SK-N-SH treated with all-trans-retinoic acid at 6 μM for 48 hours (cell line): ENCODE measurements around the gene LRCH3.

Experiments
- ATAC-seq: fragments of 200-7000 bp; cut with Tn5 transposase; 3 replicates; pipeline ENCODE4 v1.9.1; 2020; ENCODE audit warnings: mild to moderate bottlenecking, moderate library complexity
- ARNTL ChIP-seq: fragments of 450-650 bp; formaldehyde crosslinking; IDR thresholded peaks from 2 replicates; pipeline ENCODE4 v1.5.0; 2020; ENCODE audit warnings: low read depth, mild to moderate bottlenecking, moderate library complexity, borderline replicate concordance
- BACH2 ChIP-seq: fragments of 250-450 bp; sonication (Bioruptor Pico); IDR thresholded peaks from 2 replicates; pipeline ENCODE4 v1.9.0; 2021; ENCODE audit warnings: mild to moderate bottlenecking, borderline replicate concordance
- GLIS3 ChIP-seq: fragments of 250-450 bp; sonication (Bioruptor Pico); IDR thresholded peaks from 2 replicates; pipeline ENCODE4 v1.5.0; 2020; ENCODE audit warnings: mild to moderate bottlenecking, moderate library complexity
- ISL1 ChIP-seq: fragments of 250-450 bp; sonication (Bioruptor Pico); IDR thresholded peaks from 2 replicates; pipeline ENCODE4 v2.1.2; 2022; ENCODE audit warnings: mild to moderate bottlenecking, moderate library complexity
- OSR1 ChIP-seq: fragments of 250-450 bp; sonication (Bioruptor Pico); IDR thresholded peaks from 2 replicates; pipeline ENCODE4 v1.8.0; 2022; ENCODE audit warnings: moderate library complexity, mild to moderate bottlenecking, inconsistent platforms
- PPARA ChIP-seq: fragments of 250-450 bp; sonication (Bioruptor Pico); IDR thresholded peaks from 2 replicates; pipeline ENCODE4 v1.5.0; 2020; ENCODE audit warnings: mild to moderate bottlenecking, borderline replicate concordance
- RARB ChIP-seq: fragments of 250-450 bp; sonication (Bioruptor Pico); IDR thresholded peaks from 2 replicates; pipeline ENCODE4 v1.8.0; 2021; ENCODE audit warnings: mild to moderate bottlenecking, moderate library complexity
- ZC3H10 ChIP-seq: fragments of 250-450 bp; sonication (Bioruptor Pico); IDR thresholded peaks from 2 replicates; pipeline ENCODE4 v1.5.1; 2021; ENCODE audit warnings: mild to moderate bottlenecking, moderate library complexity
- ZFP3 ChIP-seq: fragments of 250-450 bp; sonication (Bioruptor Pico); IDR thresholded peaks from 2 replicates; pipeline ENCODE4 v1.5.0; 2020; ENCODE audit warnings: mild to moderate bottlenecking, moderate library complexity
- ZFP30 ChIP-seq: fragments of 450-650 bp; formaldehyde crosslinking; IDR thresholded peaks from 2 replicates; pipeline ENCODE4 v1.5.0; 2022; ENCODE audit warnings: mild to moderate bottlenecking, moderate library complexity
- ZNF565 ChIP-seq: fragments of 450-650 bp; formaldehyde crosslinking; conservative IDR thresholded peaks from 2 replicates; pipeline ENCODE4 v1.5.0; 2020; ENCODE audit warnings: low read depth, mild to moderate bottlenecking, moderate library complexity
- ZNF70 ChIP-seq: fragments of 450-650 bp; formaldehyde crosslinking; IDR thresholded peaks from 2 replicates; pipeline ENCODE4 v1.5.0; 2020; ENCODE audit warnings: mild to moderate bottlenecking, moderate library complexity
- ZNF8 ChIP-seq: fragments of 450-650 bp; formaldehyde crosslinking; IDR thresholded peaks from 2 replicates; pipeline ENCODE4 v1.5.0; 2020; ENCODE audit warnings: mild to moderate bottlenecking, moderate library complexity
- TF ChIP-seq, protein P1 (sequence below): fragments of 250-450 bp; sonication (Bioruptor Pico); IDR thresholded peaks from 2 replicates; pipeline ENCODE4 v1.5.0; 2020; ENCODE audit warnings: mild to moderate bottlenecking, moderate library complexity
- TF ChIP-seq, protein P2 (sequence below): fragments of 250-450 bp; sonication (Bioruptor Pico); IDR thresholded peaks from 2 replicates; pipeline ENCODE4 v1.8.0; 2020; ENCODE audit warnings: mild to moderate bottlenecking, moderate library complexity, borderline replicate concordance
- TF ChIP-seq, protein P3 (sequence below): fragments of 250-450 bp; sonication (Bioruptor Pico); IDR thresholded peaks from 2 replicates; pipeline ENCODE4 v1.5.1; 2021; ENCODE audit warnings: mild to moderate bottlenecking, moderate library complexity
- TF ChIP-seq, protein P4 (sequence below): fragments of 250-450 bp; sonication (Bioruptor Pico); IDR thresholded peaks from 2 replicates; pipeline ENCODE4 v1.8.0; 2021; ENCODE audit warnings: low read depth, mild to moderate bottlenecking, moderate library complexity, borderline replicate concordance

Gene LRCH3

DNA sequence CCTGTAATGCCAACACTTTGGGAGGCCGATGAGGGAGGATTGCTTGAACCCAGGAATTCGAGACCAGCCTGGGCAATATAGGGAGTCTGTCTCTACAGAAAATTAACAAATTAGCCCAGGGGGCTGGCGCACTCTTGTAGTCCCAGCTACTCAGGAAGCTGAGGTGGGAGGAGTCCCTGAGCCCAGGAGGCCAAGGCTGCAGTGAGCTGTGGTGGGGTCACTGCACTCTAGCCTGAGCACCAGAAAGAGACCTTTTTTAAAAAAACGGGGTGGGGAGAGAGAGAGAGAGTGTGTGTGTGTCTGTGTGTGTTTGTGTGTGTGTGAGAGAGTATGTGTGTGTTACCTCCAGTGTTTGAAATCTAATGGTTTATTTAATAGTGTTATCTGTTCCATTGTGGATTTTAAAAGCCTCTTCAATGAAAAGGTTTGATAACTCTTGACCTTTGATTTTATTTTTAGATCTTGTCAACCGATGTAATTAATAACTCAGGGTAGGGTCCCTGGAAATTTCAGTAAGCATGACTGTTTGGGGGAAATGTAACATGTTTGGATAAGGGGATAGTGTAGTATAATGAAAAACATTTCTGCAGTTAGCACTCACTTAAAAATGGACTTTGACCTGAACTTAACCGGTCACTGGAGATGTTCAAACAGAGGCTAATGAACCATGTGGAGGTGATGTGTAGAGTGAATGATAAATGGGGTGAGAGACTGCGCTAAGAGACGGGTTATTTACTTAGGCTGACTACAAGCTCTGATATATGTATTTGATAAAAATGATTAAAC lies 29.7 kb downstream of the LRCH3 start:
- TF ChIP-seq, protein P1, sequence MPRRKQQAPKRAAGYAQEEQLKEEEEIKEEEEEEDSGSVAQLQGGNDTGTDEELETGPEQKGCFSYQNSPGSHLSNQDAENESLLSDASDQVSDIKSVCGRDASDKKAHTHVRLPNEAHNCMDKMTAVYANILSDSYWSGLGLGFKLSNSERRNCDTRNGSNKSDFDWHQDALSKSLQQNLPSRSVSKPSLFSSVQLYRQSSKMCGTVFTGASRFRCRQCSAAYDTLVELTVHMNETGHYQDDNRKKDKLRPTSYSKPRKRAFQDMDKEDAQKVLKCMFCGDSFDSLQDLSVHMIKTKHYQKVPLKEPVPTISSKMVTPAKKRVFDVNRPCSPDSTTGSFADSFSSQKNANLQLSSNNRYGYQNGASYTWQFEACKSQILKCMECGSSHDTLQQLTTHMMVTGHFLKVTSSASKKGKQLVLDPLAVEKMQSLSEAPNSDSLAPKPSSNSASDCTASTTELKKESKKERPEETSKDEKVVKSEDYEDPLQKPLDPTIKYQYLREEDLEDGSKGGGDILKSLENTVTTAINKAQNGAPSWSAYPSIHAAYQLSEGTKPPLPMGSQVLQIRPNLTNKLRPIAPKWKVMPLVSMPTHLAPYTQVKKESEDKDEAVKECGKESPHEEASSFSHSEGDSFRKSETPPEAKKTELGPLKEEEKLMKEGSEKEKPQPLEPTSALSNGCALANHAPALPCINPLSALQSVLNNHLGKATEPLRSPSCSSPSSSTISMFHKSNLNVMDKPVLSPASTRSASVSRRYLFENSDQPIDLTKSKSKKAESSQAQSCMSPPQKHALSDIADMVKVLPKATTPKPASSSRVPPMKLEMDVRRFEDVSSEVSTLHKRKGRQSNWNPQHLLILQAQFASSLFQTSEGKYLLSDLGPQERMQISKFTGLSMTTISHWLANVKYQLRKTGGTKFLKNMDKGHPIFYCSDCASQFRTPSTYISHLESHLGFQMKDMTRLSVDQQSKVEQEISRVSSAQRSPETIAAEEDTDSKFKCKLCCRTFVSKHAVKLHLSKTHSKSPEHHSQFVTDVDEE (CRISPR knock-in tag) = no peak
- TF ChIP-seq ZFP30 (CRISPR knock-in tag) = no peak
- no peak for ATAC-seq

DNA sequence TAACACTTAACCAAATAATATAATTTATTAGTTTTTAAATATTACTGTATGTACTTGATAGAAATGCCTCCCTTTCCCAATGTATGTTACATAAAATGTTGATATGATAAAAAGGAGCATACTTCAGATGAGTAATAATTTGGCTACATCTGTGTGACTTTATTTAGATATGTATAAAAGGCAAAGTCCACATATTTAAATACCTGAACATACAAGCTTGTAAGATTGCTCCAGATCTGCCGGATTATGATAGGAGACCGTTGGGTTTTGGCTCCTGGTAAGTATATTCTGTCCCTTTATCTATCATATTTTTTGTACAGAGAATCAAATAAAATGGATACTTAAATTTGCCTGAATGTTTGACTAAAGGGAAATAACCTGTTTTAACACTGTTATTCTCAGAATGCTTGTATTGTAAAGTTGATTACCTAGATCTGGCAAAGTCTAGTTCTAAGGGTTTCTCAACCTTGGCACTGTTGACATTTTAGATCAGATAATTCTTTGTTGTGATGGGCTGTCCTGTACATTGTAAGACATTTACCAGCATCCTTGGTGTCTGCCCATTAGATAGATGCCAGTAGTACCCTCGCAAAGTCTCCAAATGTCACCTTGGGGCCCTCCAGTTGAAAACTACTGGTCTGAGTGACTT lies 38.5 kb downstream of the LRCH3 start:
- ATAC-seq = no peak
- TF ChIP-seq ZNF70 (CRISPR knock-in tag) (no peak), ZNF565 (CRISPR knock-in tag) (no peak)

DNA sequence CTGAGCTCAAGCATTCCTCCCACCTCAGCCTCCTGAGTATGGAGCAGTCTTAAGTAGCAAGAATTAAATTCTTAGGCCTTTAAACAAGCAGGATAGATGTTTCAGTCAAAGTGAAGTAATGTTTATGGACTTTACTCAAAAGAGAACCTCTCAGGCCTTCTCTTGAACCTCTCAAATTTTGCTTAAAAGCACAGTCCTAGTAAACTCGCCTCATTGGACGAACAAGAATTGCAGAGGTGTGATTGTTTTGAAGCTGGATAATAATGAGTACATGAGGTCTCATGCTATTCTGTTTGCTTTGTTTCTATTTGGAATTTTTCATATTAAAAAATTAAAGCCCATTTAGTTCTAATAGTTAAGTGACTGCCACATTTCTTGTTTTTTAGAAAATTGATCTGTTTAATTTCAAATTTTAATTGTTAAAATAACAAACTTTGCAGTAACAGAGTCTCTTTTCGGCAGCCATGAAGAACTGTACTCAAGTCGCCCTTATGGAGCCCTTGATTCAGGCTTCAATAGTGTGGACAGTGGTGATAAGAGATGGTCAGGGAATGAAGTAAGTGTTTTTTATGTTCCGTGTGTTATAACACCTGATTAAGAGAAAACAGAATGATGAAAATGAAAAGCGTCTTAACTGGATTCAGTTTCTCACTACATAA lies 39.4 kb downstream of the LRCH3 start:
- no peak for ATAC-seq

DNA sequence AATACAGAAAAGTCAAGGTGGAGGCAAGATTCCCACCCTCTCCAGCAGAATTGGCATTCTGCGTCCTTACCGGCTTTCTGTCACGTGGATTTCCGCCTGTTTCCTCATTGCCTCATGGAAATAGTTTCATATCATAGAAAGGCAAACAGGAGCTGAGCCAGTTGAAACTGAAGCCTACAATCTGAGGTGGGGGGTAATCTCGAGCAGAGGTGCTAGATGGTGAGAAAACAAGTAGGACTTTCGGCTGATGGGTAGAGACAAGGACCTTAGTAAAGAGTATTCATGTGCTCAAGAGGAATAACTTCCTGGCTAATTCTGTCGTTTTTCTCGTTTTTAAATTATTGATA lies 39.9 kb downstream of the LRCH3 start:
- no peak for ATAC-seq
- TF ChIP-seq ZFP3 (CRISPR knock-in tag) (no peak), ZFP30 (CRISPR knock-in tag) (no peak), GLIS3 (CRISPR knock-in tag) (no peak), ZNF8 (no peak), ARNTL (CRISPR knock-in tag) (no peak), ZNF70 (CRISPR knock-in tag) (no peak), ZNF565 (CRISPR knock-in tag) (no peak), ISL1 (CRISPR knock-in tag) (no peak), RARB (no peak), PPARA (CRISPR knock-in tag) (no peak), OSR1 (CRISPR knock-in tag) (no peak), BACH2 (CRISPR knock-in tag) (no peak), ZC3H10 (CRISPR knock-in tag) (no peak)
- TF ChIP-seq, protein P1 (CRISPR knock-in tag) = no peak
- TF ChIP-seq, protein P2, sequence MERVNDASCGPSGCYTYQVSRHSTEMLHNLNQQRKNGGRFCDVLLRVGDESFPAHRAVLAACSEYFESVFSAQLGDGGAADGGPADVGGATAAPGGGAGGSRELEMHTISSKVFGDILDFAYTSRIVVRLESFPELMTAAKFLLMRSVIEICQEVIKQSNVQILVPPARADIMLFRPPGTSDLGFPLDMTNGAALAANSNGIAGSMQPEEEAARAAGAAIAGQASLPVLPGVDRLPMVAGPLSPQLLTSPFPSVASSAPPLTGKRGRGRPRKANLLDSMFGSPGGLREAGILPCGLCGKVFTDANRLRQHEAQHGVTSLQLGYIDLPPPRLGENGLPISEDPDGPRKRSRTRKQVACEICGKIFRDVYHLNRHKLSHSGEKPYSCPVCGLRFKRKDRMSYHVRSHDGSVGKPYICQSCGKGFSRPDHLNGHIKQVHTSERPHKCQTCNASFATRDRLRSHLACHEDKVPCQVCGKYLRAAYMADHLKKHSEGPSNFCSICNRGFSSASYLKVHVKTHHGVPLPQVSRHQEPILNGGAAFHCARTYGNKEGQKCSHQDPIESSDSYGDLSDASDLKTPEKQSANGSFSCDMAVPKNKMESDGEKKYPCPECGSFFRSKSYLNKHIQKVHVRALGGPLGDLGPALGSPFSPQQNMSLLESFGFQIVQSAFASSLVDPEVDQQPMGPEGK (CRISPR knock-in tag) = no peak
- TF ChIP-seq, protein P3, sequence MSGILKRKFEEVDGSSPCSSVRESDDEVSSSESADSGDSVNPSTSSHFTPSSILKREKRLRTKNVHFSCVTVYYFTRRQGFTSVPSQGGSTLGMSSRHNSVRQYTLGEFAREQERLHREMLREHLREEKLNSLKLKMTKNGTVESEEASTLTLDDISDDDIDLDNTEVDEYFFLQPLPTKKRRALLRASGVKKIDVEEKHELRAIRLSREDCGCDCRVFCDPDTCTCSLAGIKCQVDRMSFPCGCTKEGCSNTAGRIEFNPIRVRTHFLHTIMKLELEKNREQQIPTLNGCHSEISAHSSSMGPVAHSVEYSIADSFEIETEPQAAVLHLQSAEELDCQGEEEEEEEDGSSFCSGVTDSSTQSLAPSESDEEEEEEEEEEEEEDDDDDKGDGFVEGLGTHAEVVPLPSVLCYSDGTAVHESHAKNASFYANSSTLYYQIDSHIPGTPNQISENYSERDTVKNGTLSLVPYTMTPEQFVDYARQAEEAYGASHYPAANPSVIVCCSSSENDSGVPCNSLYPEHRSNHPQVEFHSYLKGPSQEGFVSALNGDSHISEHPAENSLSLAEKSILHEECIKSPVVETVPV (CRISPR knock-in tag) = no peak

More for the DNA sequence above, 39.4 kb downstream of the LRCH3 start:
- TF ChIP-seq ZFP30 (CRISPR knock-in tag) = no peak
- no peak for TF ChIP-seq ZNF565 (CRISPR knock-in tag)
- TF ChIP-seq BACH2 (CRISPR knock-in tag) = no peak
- TF ChIP-seq PPARA (CRISPR knock-in tag) = no peak
- TF ChIP-seq, protein P4, sequence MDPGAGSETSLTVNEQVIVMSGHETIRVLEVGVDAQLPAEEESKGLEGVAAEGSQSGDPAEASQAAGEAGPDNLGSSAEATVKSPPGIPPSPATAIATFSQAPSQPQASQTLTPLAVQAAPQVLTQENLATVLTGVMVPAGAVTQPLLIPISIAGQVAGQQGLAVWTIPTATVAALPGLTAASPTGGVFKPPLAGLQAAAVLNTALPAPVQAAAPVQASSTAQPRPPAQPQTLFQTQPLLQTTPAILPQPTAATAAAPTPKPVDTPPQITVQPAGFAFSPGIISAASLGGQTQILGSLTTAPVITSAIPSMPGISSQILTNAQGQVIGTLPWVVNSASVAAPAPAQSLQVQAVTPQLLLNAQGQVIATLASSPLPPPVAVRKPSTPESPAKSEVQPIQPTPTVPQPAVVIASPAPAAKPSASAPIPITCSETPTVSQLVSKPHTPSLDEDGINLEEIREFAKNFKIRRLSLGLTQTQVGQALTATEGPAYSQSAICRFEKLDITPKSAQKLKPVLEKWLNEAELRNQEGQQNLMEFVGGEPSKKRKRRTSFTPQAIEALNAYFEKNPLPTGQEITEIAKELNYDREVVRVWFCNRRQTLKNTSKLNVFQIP (CRISPR knock-in tag) = no peak
